Fibroblast of villous mesenchyme (primary cell): Measurements from ENCODE around the gene PARVA. TPM values are rescaled to one million over a fixed set of nuclear protein-coding genes. Genes with fewer than 3 reads are reported as not detected.

Experiments
- DNase-seq: peaks from one replicate; pipeline ENCODE4 v3.0.0-alpha.2; 2010; ENCODE audit warnings: low read depth
- H3K4me3 ChIP-seq: 2 replicates; pipeline ENCODE4 v1.5.1; 2011; ENCODE audit warnings: low read depth, mild to moderate bottlenecking, low read length
- total RNA-seq: library from RNA; depleted of rRNA; stranded (reverse); fragments of >200 nt; gene quantifications from 2 replicates; pipeline ENCODE4 v1.2.3, GENCODE V29; 2012
- TF ChIP-seq, protein P1 (sequence below): IDR thresholded peaks from 2 replicates; pipeline ENCODE4 v1.5.1; 2012; ENCODE audit warnings: low read depth, mild to moderate bottlenecking, low read length; ENCODE audit not compliant: insufficient read depth

PARVA gene
- total RNA-seq, 1 donor: 76.4 TPM

DNA sequence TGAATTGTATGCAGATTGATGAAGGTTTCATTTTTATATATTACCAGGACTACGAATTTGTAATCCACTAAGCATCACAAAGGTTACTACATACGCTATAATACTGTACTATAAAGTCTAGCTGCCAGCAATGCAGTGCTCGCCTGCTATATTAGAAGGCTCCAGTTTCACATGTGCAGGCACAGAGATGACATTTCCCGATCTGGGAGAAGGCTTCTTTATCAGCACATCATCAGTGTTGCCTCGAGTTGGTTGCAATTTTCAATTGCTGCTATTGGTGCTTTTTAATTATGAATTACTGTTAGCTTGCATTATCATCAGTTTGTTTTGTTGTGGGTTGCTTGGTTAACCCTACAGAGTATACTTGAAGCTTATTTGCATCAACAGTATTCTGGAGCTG, 153.6 kb downstream of the PARVA start:
- no peak for DNase-seq
- TF ChIP-seq, protein P1, sequence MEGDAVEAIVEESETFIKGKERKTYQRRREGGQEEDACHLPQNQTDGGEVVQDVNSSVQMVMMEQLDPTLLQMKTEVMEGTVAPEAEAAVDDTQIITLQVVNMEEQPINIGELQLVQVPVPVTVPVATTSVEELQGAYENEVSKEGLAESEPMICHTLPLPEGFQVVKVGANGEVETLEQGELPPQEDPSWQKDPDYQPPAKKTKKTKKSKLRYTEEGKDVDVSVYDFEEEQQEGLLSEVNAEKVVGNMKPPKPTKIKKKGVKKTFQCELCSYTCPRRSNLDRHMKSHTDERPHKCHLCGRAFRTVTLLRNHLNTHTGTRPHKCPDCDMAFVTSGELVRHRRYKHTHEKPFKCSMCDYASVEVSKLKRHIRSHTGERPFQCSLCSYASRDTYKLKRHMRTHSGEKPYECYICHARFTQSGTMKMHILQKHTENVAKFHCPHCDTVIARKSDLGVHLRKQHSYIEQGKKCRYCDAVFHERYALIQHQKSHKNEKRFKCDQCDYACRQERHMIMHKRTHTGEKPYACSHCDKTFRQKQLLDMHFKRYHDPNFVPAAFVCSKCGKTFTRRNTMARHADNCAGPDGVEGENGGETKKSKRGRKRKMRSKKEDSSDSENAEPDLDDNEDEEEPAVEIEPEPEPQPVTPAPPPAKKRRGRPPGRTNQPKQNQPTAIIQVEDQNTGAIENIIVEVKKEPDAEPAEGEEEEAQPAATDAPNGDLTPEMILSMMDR: no peak
- H3K4me3 ChIP-seq: no peak overlapping the region

DNA sequence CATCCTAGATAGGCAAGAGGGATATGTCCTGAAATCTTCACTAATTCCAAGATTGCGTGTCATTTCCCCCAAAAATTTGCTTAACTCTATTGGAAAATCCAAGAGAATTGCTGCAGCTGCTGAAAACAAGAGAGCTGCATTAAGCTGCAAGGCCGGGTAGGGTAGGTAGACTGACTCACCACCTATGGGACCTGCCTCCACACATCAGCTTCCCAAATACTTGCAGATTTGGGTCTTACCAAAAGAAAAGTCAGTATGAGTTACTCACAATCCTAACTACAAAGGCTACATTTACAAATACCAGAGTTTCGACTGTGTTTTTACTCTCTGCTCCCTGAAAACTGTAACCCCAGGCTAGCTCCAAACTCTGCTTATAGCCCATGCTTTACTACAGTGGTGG, 154.3 kb downstream of the PARVA start:
- H3K4me3 ChIP-seq: no peak overlapping the region
- no peak for DNase-seq
- TF ChIP-seq, protein P1: no peak

DNA sequence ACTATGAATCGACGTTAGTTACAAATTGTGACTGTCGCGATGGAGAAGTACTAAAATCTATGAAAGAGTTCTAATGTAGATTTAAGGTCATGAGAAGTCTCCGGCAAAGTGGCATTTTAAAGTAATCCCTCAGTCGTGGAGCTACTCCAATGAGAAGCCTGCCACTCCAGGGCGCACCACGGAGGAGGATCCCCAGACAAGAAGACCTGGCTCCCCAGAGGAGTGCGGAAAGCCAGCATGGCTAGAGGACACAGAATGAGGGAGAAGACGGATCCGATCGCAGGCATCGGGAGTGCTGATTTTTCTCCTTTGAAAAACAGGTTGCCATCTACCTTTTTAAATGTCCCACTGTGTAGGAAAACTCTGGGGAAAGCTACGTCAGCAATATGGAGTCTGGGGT, 155.2 kb downstream of the PARVA start:
- H3K4me3 ChIP-seq: no peak overlapping the region
- TF ChIP-seq, protein P1: no peak
- DNase-seq: no peak

DNA sequence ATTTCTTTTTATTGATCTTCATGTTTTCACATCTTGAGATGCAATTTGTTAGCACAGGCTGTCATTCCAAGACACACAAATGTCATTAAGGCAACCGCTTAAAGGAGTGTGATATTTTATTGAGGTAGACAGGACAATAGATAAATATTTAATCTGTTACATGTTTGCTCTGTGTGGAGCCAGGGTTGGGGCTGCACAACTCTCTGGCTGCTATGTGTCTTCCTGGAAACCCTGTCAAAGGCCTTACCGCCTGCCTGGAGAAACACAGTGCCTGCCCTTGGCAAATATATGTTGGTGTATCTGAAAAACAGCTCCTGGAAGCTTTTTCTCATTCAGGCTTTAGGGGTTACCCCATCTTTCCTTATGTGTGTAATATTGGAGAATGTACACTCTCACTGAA, 157.2 kb downstream of the PARVA start:
- no peak overlapping the region for H3K4me3 ChIP-seq
- TF ChIP-seq, protein P1: no peak
- DNase-seq: no peak

DNA sequence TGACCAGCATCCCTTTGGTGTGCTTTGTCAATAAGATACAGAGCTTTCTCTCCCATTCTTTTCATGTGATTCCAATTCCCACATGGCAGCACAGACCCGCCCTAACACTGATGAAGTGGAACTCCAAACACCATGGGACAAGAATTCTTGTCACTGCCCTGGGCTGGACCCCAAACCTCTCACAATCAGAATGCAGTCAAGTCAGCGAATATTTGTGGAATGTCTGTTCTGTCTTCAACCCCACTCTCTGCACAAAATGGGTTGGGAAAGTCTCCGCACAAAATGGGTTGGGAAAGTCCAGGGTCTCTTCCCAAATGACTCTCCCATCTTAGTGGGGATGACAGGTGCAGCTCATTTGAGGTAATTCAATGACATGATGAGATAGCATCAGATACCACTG, 157.9 kb downstream of the PARVA start:
- TF ChIP-seq, protein P1: no peak
- DNase-seq: no peak
- no peak overlapping the region for H3K4me3 ChIP-seq

DNA sequence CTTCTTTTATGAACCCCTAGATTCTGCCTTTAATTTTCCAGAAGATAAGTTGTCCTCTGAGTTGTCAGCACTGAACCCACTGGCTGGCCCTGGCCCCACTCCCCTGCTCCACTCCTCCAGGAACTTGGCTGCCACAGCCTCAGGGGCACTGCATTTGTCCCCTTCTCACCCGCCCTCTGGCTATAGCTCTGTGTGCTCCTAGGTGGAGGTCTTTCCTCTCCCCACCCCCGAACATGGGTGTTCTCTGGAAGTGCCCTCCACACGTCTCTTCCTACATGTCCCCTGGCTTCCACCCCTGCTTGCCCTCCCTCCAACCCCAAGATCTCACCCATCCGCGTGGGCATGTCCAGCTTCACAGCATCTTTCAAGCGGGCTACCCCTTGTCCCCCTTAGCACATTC, 159.2 kb downstream of the PARVA start:
- no peak for DNase-seq
- H3K4me3 ChIP-seq: no peak overlapping the region
- TF ChIP-seq, protein P1: no peak

DNA sequence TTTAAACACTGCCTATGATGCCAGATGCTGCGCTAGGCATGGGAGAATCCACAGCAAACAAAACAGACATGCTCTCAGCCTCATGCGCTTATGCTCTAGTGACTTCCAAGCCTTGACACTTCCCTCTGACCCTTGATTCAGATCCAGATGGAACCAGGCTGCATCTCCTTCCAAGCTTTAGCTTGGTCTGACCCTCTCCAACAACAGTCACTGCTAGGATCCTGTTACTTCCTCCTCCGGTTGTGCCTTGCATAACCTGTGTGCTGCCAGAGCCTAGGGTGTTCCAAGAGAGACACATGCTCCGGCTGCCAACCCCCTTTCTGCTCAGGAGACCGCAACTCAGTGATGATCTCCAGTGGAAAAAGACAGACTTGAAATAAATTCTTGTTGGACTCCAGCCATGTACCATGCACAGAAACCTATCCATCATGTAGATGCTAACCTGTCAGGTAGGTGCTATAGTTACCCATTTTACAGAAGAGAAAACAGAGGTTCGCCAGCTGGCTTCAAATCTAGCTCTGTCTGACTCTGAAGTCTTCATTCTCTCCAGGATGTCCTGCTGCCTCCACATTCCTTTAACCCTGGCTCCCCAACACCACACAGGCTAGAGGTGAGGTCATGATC, 160.5 kb downstream of the PARVA start:
- TF ChIP-seq, protein P1: no peak
- peak; percentile 43 for DNase-seq
- H3K4me3 ChIP-seq: no peak overlapping the region
